Limb (tissue), 2 donors: Measurements from ENCODE around the gene OPN4.

ENCODE experiments used
- DNase-seq, 2 donors: peaks; one replicate each; pipeline ENCODE4 v3.0.0-alpha.2; 2016; ENCODE audit errors: extremely low spot score in 2 of 2

The OPN4 gene

DNA sequence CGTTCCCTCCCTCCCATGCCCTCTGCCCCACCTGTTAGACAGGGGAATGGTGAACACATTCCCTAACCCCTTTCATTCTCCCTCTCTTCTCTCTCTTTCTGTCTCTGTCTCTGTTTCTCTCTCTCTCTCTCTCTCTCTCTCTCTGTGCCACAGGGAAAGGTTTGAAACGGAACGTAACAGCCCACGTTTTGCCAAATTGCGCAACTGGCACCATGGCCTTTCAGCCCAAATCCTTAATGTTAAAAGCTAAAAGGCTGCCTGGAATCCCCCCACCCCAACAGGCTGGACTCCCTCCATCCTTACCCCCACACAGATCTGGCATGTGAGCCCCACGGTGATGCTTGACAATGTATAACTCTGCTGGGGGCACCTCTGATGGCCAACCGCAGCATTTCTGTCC is 44.8 kb downstream of the OPN4 start:
- no peak for DNase-seq

DNA sequence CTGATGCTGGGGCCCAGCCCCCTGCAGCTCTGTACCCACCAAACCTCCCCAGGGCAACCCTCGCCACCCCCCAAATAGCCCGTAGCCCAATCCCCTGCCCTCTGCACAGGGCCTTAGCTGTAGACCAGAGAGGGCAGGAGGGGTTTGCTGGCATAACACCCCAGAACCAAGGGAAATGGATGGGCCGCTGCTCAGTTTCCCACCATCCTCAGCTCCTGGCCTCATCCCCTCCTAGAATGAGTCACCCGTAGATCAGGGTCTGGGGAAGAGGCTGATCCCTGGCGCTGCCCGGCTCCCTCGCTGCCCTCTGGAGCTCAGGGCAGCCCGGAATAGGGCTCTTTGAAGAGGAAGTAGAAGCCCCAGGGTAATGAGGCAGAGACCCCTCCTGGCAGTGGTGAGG is 45.2 kb downstream of the OPN4 start:
- no peak for DNase-seq

DNA sequence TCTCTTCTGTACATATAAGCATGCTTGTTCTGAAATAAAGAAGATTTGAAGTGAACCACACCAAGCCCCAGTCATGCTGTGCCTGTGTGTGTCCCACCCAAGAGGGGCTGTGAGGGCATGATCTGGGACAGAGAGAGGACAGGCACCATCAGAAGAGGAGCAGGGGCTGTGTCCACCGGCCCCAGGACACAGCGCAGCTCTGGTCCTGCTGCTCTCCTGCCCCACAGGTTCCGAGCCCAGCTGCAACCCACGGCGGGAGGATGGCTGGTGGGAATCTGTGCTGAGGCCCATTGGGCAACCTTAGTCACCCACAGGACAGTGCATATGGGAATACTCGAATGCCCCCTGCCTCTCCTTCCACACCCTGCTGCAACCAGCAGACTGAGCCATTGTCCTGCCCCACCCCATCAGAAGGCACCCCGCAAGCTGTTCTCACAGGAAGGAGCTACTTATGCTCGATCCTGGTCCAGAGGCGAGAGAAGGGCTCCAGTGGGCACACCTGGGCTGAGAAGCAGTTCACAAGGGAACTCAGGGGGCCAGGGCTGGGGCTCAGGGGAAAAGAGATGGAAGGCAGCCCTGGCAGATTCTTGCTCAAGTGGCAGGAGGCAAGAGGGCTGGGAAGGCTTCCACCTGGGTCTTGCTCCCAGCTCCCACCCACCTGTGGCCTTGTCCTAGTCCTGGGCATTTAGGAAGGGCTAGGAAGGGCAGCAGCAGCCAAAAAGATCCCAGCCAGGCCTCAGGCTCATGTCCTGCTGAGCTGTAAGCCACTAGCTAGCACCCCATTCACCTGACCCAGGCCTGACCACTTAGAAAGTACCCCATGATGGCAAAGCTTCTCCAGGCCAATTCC is 45.9 kb downstream of the OPN4 start:
- DNase-seq, result no peak

DNA sequence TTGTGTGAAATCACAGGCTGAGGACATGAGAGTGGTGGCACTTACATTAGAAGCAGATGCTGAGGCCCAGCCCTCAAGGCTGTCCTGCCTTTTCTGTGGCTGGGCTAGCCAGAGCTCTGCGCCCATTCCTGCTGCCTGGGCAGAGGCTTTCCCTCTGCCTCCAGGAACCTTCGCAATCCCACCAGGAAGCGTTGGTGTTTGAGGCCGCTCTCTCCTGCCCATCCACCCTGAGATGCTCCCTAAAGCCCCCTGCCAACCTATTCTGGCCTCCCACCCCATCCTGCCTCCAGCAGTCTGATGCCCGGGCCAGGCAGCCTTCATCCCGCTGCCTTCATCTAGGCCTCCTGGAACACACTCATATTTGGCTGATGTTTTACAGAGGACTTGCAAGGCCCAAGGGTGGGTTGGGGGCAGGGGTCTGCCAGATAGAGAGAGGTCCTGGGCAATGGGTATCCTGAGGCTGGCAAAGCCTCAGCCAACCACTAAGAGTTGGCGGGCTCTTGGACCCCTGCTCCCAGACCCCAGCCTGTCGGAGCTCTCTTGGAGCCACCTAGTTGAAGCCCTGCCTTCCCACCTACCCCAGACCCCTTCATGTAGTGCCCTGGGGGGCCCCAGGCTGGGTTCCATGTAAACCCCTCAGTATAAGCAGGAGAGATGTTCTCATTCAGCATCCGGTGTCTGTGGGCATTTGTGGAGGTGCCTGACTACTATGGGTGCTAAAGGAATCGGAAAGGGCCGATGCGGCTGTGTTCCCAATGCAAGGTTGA is 46.7 kb downstream of the OPN4 start:
- DNase-seq, result no peak

DNA sequence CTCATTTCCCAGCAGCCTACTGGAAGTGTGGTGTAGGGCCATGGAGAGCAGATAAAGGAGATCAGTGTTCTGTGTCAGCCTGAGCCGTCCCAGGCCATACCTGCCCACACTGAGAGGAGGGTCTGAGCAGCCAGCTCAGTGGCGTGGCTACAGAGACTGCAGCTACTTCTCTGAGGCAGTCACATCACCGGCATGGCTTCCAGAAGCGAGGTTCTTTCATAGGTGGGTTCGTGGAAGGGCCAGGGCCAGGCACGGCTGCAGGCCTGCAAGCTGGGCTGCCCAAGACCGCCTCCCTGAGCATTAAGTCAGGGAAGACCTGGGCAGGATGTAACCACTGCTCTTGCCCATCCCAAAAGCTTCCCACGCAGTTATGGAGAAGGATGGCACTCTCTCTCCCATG is 48.8 kb downstream of the OPN4 start:
- DNase-seq, result no peak

DNA sequence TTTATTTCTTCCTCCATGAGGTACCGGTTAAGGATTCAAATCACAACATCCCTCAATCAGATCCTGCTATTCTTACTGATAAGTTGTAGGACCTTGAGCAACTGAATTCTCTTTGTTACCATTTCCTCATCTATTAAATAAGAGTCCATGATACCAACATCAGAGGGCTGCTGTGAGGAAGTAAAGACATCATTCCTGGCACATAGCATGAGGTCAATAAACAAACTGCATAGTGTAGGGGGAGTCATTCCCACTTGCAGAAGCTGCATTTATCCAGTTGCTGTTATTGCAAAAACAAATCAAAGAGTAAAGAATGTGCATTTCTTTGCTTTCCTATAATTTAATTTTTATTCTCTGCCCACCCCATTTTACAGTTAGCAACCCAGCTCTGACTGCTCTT is 50.8 kb downstream of the OPN4 start:
- no peak for DNase-seq

DNA sequence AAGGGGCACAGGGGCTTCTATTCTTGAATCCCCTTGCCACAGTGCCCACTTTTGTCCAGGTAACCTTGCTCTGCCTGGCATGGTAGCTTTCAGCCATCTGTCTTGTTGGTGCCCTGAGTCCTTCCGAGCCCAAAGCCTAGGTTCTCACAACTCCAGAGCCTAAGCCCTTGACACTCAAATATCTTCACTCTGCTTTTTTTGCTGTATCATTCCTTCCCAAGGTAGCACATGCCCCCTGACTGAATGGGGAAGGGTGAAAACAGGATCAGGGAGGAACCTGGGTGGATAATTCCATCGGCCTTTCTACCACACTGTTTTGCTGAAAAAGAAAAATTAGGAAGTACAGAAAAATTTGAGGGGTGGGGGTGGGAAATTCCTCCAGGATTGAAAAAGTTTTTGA is 51.6 kb downstream of the OPN4 start:
- no peak for DNase-seq

DNA sequence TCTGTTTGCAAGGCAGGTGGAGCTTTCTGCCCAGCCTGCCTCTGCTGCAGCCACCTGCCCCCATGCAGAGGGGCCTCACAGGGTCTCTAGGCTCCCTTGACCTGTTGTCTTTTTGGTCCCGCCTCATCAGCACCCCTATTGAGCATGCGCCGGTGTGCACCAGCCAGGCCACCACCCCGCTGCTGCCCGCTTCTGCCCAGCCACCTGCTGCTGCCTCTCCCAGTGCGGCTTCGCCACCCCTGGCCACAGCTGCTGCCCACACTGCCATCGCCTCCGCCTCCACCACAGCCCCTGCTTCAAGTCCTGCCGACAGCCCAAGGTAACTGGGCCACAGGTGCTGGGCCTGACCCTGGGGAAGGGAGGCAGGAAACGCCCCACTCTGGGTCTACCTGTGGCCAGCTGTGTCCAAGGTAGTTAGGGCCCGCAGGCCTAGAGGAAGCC is 52.1 kb downstream of the OPN4 start:
- DNase-seq, result peak in 1 of 2 donors; percentile 29

DNA sequence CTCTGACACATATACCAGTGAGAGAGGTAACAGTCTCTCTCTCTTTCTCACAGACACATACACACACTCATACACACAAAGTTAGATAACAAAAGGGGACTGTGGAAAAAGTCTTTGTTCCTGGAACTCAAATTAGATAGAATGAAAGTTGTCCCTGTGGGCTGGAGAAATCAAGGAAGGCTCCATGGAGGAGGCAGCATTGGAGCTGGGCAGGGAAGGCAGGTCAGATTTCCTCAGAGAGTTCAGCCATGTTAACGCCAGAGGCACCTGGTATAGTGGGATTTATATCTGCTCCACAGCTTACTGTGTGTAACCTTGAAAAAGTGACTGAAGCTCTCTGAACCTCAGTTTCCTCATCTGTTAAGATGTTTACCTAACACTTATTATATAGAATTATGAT is 52.6 kb downstream of the OPN4 start:
- DNase-seq, result no peak

DNA sequence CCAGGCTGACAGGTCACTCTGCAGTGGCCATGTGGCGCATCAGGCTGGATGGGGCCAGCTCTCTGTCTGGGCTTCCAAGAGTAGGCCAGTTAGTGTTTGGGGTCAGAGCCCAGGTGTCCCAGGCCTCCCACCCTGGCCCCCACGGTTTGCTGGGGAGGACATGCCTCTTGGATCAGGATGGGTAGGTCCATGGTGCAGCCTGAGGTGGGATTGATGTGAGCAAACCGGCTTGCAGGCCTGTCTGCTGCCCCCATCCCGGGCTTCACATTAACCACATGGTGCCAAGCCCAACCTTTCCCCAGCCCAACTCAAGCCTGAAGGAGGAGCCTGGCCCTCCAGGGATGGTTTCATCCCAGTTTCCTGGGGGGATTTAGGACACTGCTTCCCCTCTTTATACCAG is 53.2 kb downstream of the OPN4 start:
- DNase-seq, result no peak

DNA sequence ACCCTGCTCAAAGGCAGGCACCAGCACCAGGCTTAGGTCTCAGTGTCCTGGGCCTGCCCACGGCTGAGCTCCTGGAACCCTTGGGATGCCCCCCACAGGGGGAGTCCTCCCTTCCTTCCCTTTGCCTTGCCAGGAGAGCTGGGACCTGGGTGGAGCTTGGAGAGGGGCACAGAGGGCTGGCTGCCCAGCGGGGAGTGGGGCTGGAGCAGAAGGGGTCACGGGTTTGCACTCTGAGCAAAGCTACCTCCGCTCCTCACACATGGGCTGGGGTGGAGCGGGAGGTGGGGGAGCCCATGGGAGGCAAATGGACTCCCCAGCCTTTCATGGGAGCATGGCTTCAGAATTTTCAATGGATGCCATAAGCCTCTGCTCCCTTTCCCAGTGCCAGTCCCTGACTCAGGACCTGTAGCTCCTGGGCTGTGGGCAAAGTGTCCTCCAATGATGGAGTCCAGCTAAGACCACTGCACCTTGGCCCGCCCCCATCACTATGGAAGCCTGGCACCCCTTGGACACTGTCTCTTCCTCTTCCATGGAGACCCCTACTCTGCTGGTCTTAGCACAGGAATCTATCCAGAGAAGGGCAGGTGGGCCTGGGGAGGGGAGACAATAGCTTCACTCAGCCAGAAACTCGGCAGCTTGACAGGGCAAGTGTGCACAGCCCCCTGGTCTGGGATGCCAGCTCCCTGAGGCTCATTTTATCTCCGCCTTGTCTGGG is 53.9 kb downstream of the OPN4 start:
- DNase-seq, result no peak

DNA sequence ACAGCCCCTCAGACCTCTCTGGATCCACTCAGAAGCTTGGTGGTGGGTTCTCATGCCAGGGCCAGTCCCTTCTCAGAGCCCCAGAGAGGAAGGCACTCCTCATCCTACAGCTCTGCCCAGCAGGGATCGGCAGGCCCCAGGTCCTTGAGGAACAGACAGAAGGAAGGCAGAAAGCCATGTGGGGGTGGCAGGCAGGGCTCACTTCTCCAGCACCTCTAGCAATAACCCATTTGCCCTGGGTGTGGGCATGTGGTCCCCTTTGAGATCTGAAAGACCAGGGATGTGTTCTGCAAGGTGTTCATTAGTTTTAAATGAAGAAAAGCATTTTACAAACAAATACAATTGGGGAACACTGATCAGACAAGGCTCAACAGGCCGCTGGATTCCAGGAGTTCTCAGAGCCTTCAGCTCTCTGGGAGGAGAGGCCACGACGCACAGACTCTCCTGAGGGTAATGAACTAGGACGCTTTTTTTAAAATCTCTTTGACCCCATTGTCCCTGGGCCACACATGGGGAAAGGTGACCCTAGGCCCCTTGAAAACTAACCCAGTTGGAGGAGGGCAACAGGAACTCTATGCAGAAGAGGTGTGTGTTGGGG is 54.5 kb downstream of the OPN4 start:
- DNase-seq, result no peak

DNA sequence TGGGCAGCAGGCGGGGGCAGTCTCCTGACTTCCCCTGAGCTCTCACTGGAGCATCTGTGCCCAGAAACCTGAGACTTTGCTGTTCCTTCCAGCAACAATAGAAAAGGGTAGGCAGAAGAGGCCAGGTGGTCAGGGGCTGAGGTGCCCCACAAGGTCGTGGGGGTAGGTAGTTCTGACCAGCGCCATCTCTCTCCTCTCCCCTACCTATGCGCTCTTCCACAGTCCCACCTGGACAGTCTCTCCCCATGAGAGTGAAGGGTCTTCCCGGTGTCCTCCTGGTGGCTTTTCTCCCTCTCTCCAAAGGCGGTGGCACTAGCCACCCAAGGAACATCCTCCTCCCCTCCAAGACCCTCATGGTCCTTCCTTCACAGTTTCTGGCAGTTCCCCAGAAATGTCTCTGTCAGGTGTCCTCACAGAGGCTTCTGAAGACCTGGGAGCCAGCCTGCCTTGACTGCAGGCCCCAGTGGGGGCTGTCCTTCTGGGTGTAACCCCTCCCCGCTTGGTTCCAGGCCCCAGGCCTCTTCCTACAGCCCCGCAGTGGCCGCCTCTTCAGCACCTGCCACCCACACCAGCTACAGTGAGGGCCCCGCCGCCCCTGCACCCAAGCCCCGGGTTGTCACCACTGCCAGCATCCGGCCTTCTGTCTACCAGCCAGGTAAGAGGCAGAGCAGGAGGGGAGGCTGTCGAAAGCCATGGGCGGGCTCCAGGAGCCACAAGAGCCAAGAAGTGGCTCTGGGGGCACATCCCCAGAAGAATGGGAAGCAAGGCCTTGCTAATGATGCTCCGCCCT is 55.2 kb downstream of the OPN4 start:
- DNase-seq, result peak in 1 of 2 donors; percentile 27

DNA sequence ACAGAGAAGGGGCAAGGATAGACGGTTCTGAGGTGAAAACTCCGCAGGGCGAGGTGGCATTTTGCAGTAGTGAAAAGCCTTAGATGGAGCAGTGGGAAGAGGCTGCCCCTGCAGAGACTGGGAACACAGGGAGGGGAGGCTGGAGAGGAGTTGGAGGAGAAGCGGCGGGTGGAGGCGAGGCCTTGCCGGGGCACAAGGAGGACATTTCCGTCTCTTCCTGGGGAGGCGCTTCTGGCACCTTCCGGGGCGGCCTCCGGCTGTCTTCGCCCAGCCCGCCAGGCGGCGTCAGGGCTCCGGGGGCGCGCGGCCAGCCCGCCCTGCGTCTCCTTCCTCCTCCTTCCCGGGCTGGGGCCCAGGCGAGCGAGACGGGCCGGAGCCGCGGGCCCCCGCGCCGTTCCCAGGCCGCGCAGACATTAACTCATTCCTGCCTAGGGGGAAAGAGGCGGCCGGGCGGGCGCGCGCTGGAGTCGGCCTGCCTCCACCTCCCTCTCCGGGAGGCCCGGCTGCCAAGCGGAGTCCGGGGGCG is 56.7 kb downstream of the OPN4 start:
- peak; percentile 93 for DNase-seq

DNA sequence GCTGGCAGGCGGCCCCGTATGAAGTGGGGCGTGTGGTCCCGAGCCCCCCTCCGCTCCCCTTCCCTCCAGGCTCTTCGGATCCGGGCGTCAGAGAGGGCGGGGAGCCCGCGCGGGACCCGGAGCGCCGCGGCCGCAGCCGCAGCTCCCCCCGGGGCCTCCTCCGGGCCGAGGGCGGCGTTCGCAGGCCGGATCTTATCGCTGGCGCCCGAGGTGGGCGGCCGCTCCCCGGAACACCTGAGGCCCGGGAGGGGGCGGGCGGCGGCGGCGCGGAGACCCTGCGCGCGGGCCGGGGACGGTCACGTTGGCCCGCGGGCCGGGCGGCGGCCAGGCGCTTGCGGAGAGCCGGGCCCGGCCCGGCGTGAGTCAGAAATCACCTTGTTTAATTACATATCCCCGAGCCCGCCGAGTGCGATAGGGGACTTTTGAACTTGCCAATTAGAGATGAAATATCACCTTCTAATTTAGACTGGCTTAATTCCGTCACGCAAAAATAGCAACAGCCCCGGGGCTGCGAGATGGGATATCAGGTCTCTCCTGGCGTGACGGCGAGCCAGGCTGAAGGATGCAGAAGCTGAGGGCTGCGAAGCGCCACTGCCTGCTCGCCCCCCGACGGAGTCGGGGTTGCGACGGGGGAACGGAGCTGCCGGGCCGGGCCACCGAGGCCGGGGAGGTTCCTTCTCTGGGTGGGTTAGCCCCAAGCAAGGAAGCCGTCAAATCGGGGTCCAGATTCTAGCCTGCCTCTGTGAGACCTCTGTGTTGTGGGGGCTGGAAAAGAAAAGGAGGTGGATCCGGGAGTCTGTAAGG is 57.4 kb downstream of the OPN4 start:
- peak; percentile 34 to 79 for DNase-seq

DNA sequence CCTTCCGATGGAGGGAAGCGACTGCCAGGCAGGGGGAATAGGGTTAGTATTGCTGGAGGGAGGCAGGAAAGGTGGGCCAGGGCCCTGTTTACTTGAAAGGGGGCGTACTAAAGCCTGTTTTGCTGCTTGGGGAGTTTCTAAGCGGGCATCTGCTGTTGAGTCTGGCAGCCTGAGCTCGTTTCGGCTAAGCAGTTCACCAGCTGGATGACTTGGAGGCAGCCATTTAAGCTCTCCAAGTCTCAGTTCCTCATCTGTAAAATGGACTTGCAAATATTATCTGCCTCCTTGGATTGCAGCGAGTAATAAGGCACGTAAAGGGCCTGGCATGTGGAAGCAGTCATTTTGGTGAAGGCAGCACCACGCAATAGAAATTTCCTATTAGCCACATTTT is 58.0 kb downstream of the OPN4 start:
- DNase-seq, result peak in 1 of 2 donors; percentile 34

DNA sequence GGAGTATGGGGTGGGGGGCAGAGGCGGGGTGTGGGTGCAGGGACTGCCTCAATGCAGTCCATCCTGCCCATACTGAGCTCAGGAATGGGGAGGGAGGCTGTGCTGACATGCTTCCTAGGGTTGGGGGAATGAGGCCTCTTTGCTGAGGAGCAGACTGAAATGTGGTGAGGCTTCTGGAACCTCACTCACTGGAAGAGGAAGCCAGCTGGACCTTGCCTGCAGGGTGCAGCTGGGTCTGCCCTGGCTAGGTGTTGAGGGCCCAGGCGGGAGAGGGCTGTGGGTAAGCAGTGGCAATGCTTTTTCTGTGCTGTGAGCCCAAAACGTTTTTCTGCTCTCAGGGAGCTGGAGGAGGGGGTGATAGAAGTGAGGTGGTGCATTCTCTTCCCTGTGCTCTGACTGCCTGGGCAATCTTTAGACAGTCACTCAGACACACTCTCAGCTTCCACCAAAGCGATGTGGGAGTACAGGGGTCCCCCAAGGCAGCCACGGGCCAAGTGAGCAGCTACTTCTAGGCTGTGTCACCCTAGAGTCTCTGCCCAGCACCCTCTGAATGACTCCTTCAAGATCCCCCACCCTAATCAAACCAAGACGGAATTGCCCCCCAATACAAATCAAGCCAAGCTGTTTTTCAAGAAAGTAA is 60.9 kb downstream of the OPN4 start:
- no peak for DNase-seq

DNA sequence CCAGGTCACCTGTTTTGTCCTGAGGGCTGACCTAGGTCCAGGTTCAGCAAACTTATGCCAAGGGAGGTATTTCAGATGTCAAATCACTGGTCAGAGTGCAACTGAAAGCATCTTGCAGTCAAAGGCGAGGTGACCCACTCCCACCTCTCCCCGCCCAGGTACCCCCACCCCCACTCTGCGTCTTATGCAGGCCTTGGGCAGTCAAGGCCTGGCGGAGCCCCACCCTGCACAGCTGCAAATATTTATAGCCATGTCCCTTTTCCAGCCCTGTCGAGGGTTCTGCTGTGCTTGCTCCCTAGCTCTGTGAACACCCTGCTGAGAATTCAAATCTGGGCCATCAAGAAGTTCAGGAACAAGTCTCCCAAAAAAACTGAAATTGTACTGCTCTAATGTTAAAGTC is 61.5 kb downstream of the OPN4 start:
- DNase-seq, result no peak
